ENCODE data around the gene IGFBP5.
A peak's percentile ranks its signal among the peaks of the same experiment; 100 is the strongest.

Gene IGFBP5

DNA sequence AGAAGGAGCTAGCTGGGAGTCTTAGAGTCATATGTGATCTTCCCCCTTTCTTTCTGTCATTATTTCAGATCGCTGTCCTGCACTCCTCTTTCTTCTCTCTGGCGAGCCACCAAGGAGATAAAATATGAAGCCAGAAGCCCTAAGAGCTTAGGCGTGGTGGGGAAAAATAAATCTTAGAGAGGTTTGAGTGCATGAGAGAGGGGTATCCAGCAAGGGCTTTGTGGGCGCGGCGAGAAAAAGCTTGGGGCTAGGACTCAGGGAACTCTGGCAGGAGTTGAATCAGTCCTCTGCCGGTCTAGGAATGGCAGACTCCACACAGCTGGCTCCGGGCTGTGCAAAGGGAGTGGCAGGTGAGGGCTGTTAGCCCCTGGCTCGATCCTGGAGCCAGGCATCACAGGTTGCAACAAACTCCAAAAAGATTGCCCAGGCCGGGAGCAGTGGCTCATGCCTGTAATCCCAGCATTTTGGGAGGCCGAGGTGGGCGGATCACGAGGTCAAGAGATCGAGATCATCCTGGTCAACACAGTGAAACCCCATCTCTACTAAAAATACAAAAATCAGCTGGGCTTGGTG lies 20.1 kb upstream of the IGFBP5 start:
- peak overlapping the region in 1 of 2 donors; percentile 4 for H3K27ac ChIP-seq
- TF ChIP-seq CTCF (IDR thresholded peaks at IDR 0.05) = no peak
- no peak for DNase-seq (ENCODE audit: low spot score)
- no peak overlapping the region for H3K4me3 ChIP-seq

- peak overlapping the region; percentile 47 to 70 for H3K27ac ChIP-seq
- no peak overlapping the region for H3K4me3 ChIP-seq
- DNase-seq (ENCODE audit: low spot score) = no peak
- TF ChIP-seq CTCF (IDR thresholded peaks at IDR 0.05) = no peak
Measured at GRCh38 chr2:216714376-216714775, 19.0 kb upstream of the IGFBP5 start.

GRCh38 chr2:216713691-216714336 lies 18.5 kb upstream of the IGFBP5 start:
- no peak for TF ChIP-seq CTCF (IDR thresholded peaks at IDR 0.05)
- no peak overlapping the region for H3K4me3 ChIP-seq
- H3K27ac ChIP-seq = peak overlapping the region; percentile 47 to 70
- peak; percentile 85 for DNase-seq (ENCODE audit: low spot score)

DNA sequence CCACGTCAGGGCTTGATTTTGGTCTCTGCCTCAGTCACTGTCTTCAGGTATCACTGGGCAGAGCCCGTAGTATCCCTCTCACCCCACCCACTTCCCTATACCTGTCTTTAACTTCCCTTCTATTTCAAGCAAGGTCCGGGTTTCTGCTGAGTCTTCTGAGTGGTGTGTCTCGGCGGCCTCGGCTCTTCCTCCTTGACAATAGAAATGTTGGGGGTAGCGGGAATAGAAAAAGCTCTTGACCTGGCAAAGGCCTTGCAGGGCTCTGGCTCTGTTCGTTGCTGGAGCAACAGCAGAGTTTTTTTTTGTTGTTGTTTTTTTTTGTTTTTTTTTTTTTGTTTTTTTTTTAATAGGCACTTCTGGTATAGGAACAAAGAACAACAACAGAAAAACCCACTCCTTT lies 16.0 kb upstream of the IGFBP5 start:
- Histone ChIP-seq H3K4me3 (peak overlapping the region; percentile 1), H3K27ac (peak overlapping the region; percentile 57 to 82)
- no peak for DNase-seq (ENCODE audit: low spot score)
- TF ChIP-seq CTCF (IDR thresholded peaks at IDR 0.05) = no peak

DNA sequence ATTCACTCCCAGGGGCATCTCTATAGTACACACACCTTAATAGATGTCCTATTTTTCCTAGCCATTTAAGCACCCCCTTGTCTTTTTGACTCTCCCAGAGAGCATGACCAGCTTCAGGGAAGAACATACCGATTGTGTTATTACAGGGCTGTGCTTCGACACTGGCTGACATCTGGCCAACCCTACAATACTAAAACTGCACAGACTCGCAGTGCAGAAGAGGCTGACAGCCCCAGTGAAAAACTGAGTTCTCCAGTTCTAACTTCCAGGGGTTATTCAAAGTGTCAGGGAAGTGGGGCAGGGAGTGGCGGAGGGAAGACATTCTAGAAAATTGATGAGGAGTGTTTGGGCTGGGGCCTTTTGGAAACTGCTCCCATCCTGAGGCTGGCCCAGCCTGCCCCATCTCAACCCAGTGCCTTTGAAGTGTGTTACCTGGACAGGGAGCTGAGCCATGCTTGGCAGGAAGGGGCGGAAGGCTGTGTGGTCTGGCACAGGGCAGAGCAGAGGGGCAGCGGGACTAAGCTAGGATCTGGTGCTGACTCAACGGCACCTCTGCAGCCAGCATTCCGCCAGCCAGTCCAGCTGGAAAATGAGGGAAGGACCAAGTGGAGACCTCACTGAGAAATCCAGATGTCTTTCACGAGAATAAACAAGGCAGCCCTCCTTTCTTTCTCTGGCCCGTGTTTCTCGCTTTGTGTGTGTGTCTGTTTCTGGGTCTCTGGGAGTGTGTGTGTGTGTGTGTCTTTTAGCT lies 15.4 kb upstream of the IGFBP5 start:
- TF ChIP-seq CTCF (IDR thresholded peaks at IDR 0.05) = no peak
- no peak for DNase-seq (ENCODE audit: low spot score)
- H3K4me3 ChIP-seq = peak overlapping the region; percentile 1
- peak overlapping the region; percentile 57 to 82 for H3K27ac ChIP-seq

- Histone ChIP-seq H3K27ac (no peak overlapping the region), H3K4me3 (no peak overlapping the region)
- no peak for DNase-seq (ENCODE audit: low spot score)
- no peak for TF ChIP-seq CTCF (IDR thresholded peaks at IDR 0.05)
Measured at GRCh38 chr2:216702756-216703155, 7.4 kb upstream of the IGFBP5 start.
